HepG2 (cell line): ENCODE results near the gene SLC9A8. TPM values are rescaled to one million over a fixed set of nuclear protein-coding genes. Genes with fewer than 3 reads are reported as not detected.
A peak's percentile ranks its signal among the peaks of the same experiment; 100 is the strongest.

Source experiments
- CHD2 ChIP-seq: IDR thresholded peaks from 2 replicates; pipeline ENCODE4 v1.6.1; 2011; ENCODE audit warnings: low read depth, low read length, improper control_type of control experiment
- EEA1 ChIP-seq: sonication (generic); formaldehyde crosslinking; IDR thresholded peaks from 2 replicates; pipeline ENCODE4 v1.5.1; 2020; ENCODE audit warnings: mild to moderate bottlenecking, missing genetic modification reagents, borderline replicate concordance
- ELF3 ChIP-seq: IDR thresholded peaks from 2 replicates; pipeline ENCODE4 v1.6.1; 2016; ENCODE audit warnings: missing genetic modification reagents, missing compliant biosample characterization
- GPN1 ChIP-seq: sonication (generic); formaldehyde crosslinking; IDR thresholded peaks from 2 replicates; pipeline ENCODE4 v1.5.1; 2020; ENCODE audit warnings: missing genetic modification reagents, borderline replicate concordance
- HES4 ChIP-seq: sonication (generic); formaldehyde crosslinking; IDR thresholded peaks from 2 replicates; pipeline ENCODE4 v1.9.0; 2021; ENCODE audit warnings: mild to moderate bottlenecking, missing genetic modification reagents, borderline replicate concordance
- HMGA1 ChIP-seq: sonication (generic); formaldehyde crosslinking; conservative IDR thresholded peaks from 2 replicates; pipeline ENCODE4 v1.4.0; 2020; ENCODE audit warnings: missing genetic modification reagents
- HOXA3 ChIP-seq: sonication (generic); formaldehyde crosslinking; IDR thresholded peaks from 2 replicates; pipeline ENCODE4 v1.5.0; 2020; ENCODE audit warnings: missing genetic modification reagents
- MYNN ChIP-seq: sonication (generic); formaldehyde crosslinking; IDR thresholded peaks from 2 replicates; pipeline ENCODE4 v1.4.0; 2020; ENCODE audit warnings: mild to moderate bottlenecking, low read depth, missing genetic modification reagents
- RCOR2 ChIP-seq: IDR thresholded peaks from 2 replicates; pipeline ENCODE4 v1.6.1; 2016; ENCODE audit warnings: missing biosample characterization, missing genetic modification reagents
- SAFB2 ChIP-seq: sonication (generic); formaldehyde crosslinking; IDR thresholded peaks from 2 replicates; pipeline ENCODE4 v1.5.1; 2020; ENCODE audit warnings: missing genetic modification reagents, low read depth, mild to moderate bottlenecking, borderline replicate concordance
- SAP130 ChIP-seq: IDR thresholded peaks from 2 replicates; pipeline ENCODE4 v1.6.1; 2016; ENCODE audit warnings: low read depth
- SYNCRIP ChIP-seq: fragments of 200-400 bp; formaldehyde crosslinking; IDR thresholded peaks from 2 replicates; pipeline ENCODE4 v1.6.1; 2018; ENCODE audit warnings: mild to moderate bottlenecking, low read depth, low read length; ENCODE audit not compliant: insufficient read depth
- TBP ChIP-seq: sonication (generic); formaldehyde crosslinking; IDR thresholded peaks from 2 replicates; pipeline ENCODE4 v1.5.0; 2020; ENCODE audit warnings: missing genetic modification reagents
- ZBTB25 ChIP-seq: IDR thresholded peaks from 2 replicates; pipeline ENCODE4 v1.6.1; 2018; ENCODE audit warnings: missing genetic modification reagents
- ZBTB44 ChIP-seq: sonication (generic); formaldehyde crosslinking; IDR thresholded peaks from 2 replicates; pipeline ENCODE4 v1.4.0; 2020; ENCODE audit warnings: missing genetic modification reagents
- ZBTB46 ChIP-seq: sonication (generic); formaldehyde crosslinking; IDR thresholded peaks from 2 replicates; pipeline ENCODE4 v1.4.0; 2020; ENCODE audit warnings: mild to moderate bottlenecking, missing genetic modification reagents, borderline replicate concordance
- ZNF180 ChIP-seq: sonication (generic); formaldehyde crosslinking; IDR thresholded peaks from 2 replicates; pipeline ENCODE4 v1.4.0; 2020; ENCODE audit warnings: low read depth, missing genetic modification reagents, borderline replicate concordance
- ZNF562 ChIP-seq: sonication (generic); formaldehyde crosslinking; IDR thresholded peaks from 2 replicates; pipeline ENCODE4 v1.8.0; 2022; ENCODE audit warnings: missing genetic modification reagents, borderline replicate concordance
- ZNF784 ChIP-seq: sonication (generic); formaldehyde crosslinking; IDR thresholded peaks from 2 replicates; pipeline ENCODE4 v1.5.1; 2020; ENCODE audit warnings: missing genetic modification reagents, mild to moderate bottlenecking, borderline replicate concordance
- ZNF800 ChIP-seq: sonication (generic); formaldehyde crosslinking; IDR thresholded peaks from 2 replicates; pipeline ENCODE4 v1.4.0; 2020; ENCODE audit warnings: missing genetic modification reagents
- polyA plus RNA-seq, 8 experiments: library from polyadenylated mRNA; depleted of rRNA in 3 of 8; stranded (reverse) in 7 of 8; unstranded in 1 of 8; fragments of >200 nt; fragmentation: Illumina TruSeq in 4 of 8; extraction: Trizol in 4 of 8; gene quantifications; 2 replicates each; pipeline versions ENCODE4 v1.2.1 to v1.2.3, GENCODE V29; 2011 to 2016; ENCODE audit warnings: low read depth in 4 of 8, missing spikeins in 1 of 8, mixed read lengths in 1 of 8; ENCODE audit not compliant: insufficient read depth in 1 of 8
- total RNA-seq, 5 experiments: library from RNA; depleted of rRNA; stranded (reverse); fragments of >200 nt; fragmentation: Illumina TruSeq; extraction: Trizol; gene quantifications; 2 replicates each; pipeline ENCODE4 v1.2.3, GENCODE V29; 2016; ENCODE audit warnings: low read depth in 1 of 5

Gene SLC9A8
- total and polyA plus RNA-seq, 2 of the 13 experiments (the other 11 are each of a cell fraction or from before 2014, with no cell fraction given) = 4.1 to 7.4 TPM

- TF ChIP-seq ZBTB44 (CRISPR knock-in tag) (no peak), MYNN (no peak), SYNCRIP (no peak), HMGA1 (CRISPR knock-in tag) (no peak), HOXA3 (peak; percentile 60; the same call in 1 of the 2 replicates), RCOR2 (CRISPR knock-in tag) (peak; percentile 58), ZNF784 (no peak), ZBTB25 (CRISPR knock-in tag) (no peak), ZNF562 (CRISPR knock-in tag) (no peak), SAP130 (CRISPR knock-in tag) (0 out of 2 replicates have a peak, but pooled peaks have one; percentile 36), SAFB2 (CRISPR knock-in tag) (no peak), EEA1 (CRISPR knock-in tag) (no peak), ZNF180 (CRISPR knock-in tag) (no peak), ELF3 (CRISPR knock-in tag) (peak; percentile 21; the same call in 1 of the 2 replicates), HES4 (CRISPR knock-in tag) (no peak), CHD2 (no peak), ZNF800 (CRISPR knock-in tag) (no peak), ZBTB46 (no peak), GPN1 (no peak), TBP (CRISPR knock-in tag) (no peak)
Measured at GRCh38 chr20:49799698-49800097, 12.9 kb upstream of the SLC9A8 start (continued).
